CD4-positive, alpha-beta T cell (primary cell): ENCODE results near the gene BIRC5. TPM values are rescaled to one million over a fixed set of nuclear protein-coding genes. Genes with fewer than 3 reads are reported as not detected.

ENCODE experiments used
- ATAC-seq: fragments of 200-7000 bp; cut with Tn5 transposase; one replicate; pipeline ENCODE4 v1.10.0; 2022; ENCODE audit warnings: mild to moderate bottlenecking; ENCODE audit not compliant: poor library complexity
- CTCF ChIA-PET: fragments of 350-600 bp; sonication (Branson Sonifier 250); formaldehyde crosslinking; loops from one replicate; lab custom pipeline; 2021; ENCODE audit warnings: antibody characterized with exemption, inconsistent platforms; lab: Charles Lee
- POLR2A ChIA-PET: fragments of 350-600 bp; sonication (Branson Sonifier 250); formaldehyde crosslinking; loops from one replicate; lab custom pipeline; 2021; ENCODE audit warnings: antibody characterized with exemption, inconsistent platforms; lab: Charles Lee
- DNase-seq, 14 experiments: peaks; one replicate each; pipeline ENCODE4 v3.0.0-alpha.2; 2013 to 2020; ENCODE audit warnings: mixed read lengths in 2 of 14
- H3K27ac ChIP-seq, 2 donors: one replicate each; pipeline versions ENCODE4 v1.5.1 to v1.7.0; 2013; ENCODE audit warnings: low read length in 2 of 2, low read depth in 1 of 2, mild to moderate bottlenecking in 1 of 2
- H3K27me3 ChIP-seq, 2 experiments: 1 replicate in 1 of 2; 2 replicates in 1 of 2; pipeline versions ENCODE4 v1.6.1 to v1.7.0; 2013; ENCODE audit warnings: low read length in 2 of 2, control low read depth in 1 of 2, mild to moderate bottlenecking in 1 of 2, moderate library complexity in 1 of 2; ENCODE audit not compliant: insufficient read depth in 2 of 2, control insufficient read depth in 1 of 2
- H3K36me3 ChIP-seq: one replicate; pipeline ENCODE4 v1.6.1; 2013; ENCODE audit warnings: low read length, control low read depth; ENCODE audit not compliant: insufficient read depth
- H3K4me1 ChIP-seq: one replicate; pipeline ENCODE4 v1.6.1; 2013; ENCODE audit warnings: low read length, control low read depth; ENCODE audit not compliant: insufficient read depth
- H3K4me3 ChIP-seq: one replicate; pipeline ENCODE4 v1.5.1; 2013; ENCODE audit warnings: mild to moderate bottlenecking, low read length, moderate library complexity
- H3K9me3 ChIP-seq, 2 experiments: 1 replicate in 1 of 2; 2 replicates in 1 of 2; pipeline versions ENCODE4 v1.6.1 to v1.7.0; 2013; ENCODE audit warnings: low read length in 2 of 2, mild to moderate bottlenecking in 2 of 2, control low read depth in 1 of 2, moderate library complexity in 1 of 2; ENCODE audit not compliant: control insufficient read depth in 1 of 2, insufficient read depth in 1 of 2
- H3K27ac Mint-ChIP-seq: one replicate; pipeline ENCODE4 v1.8.0; 2020; ENCODE audit warnings: mixed read lengths
- H3K27me3 Mint-ChIP-seq: one replicate; pipeline ENCODE4 v1.8.0; 2021; ENCODE audit warnings: mixed read lengths
- H3K36me3 Mint-ChIP-seq: one replicate; pipeline ENCODE4 v1.8.0; 2021; ENCODE audit warnings: low read depth, mixed read lengths
- H3K4me1 Mint-ChIP-seq: one replicate; pipeline ENCODE4 v1.8.0; 2021; ENCODE audit warnings: low read depth, mixed read lengths
- H3K4me3 Mint-ChIP-seq: one replicate; pipeline ENCODE4 v1.8.0; 2020; ENCODE audit warnings: mild to moderate bottlenecking, mixed read lengths
- H3K9me3 Mint-ChIP-seq: one replicate; pipeline ENCODE4 v1.8.0; 2020; ENCODE audit warnings: mixed read lengths
- intact Hi-C, 2 experiments: fragments of 100-400 bp; cut with DNase I in 1 of 2; cut with micrococcal nuclease in 1 of 2; formaldehyde crosslinking; loops; one replicate each; pipeline versions ENCODE4 v1.15.1 to v1.9.0; 2023 to 2025; cut with DNase I, micrococcal nuclease
- total RNA-seq, 174 experiments: library from RNA in 2 of 174; stranded (reverse) in 2 of 174; gene quantifications; one replicate each; pipeline ENCODE4 v1.2.3 and lab custom pipeline; 2021 to 2026
- TF ChIP-seq, protein P1 (sequence below): fragments of 200-600 bp; IDR thresholded peaks from one replicate; pipeline ENCODE4 v1.8.0; 2022; ENCODE audit warnings: antibody characterized with exemption, mild to moderate bottlenecking

The BIRC5 gene
- total RNA-seq, 2 experiments from 2014 or later: 0.39 to 0.41 TPM

GRCh38 chr17:78173097-78173715 lies 40.8 kb upstream of the BIRC5 start:
- peak overlapping the region; percentile 30 for H3K4me3 Mint-ChIP-seq
- intact Hi-C loops: loop anchor here in 1 of 2 experiments (5.0 kb wide), 1 partner anchor 216 kb away; the partner anchor contains the start of gene TNRC6C
- H3K27me3 Mint-ChIP-seq: no peaks in the 10 kb centered on the region
- peaks cover 22% of the 10 kb centered on the region for H3K36me3 ChIP-seq
- DNase-seq: peak in 6 of 14 experiments; percentile 7 to 67 (median 40)
- no peak overlapping the region for H3K4me3 ChIP-seq
- H3K9me3 ChIP-seq: no peaks in the 10 kb centered on the region
- H3K4me1 Mint-ChIP-seq: peaks cover 63% of the 10 kb centered on the region
- peak overlapping the region; percentile 88 for H3K27ac Mint-ChIP-seq
- H3K27ac ChIP-seq: peak overlapping the region; percentile 27 to 60
- POLR2A ChIA-PET: interaction anchor here (1.0 to 3.6 kb wide), 3 partner anchors 29 to 43 kb away, joined by 3 to 10 read pairs (median 4); partner anchors contain the start of gene TMC8
- peaks cover 82% of the 10 kb centered on the region for H3K4me1 ChIP-seq
- no peaks in the 10 kb centered on the region for H3K9me3 Mint-ChIP-seq
- CTCF ChIA-PET: interaction anchor here (1.3 to 1.5 kb wide), 2 partner anchors 11 to 31 kb away, joined by 3 read pairs; no protein-coding TSS in a partner anchor
- peak; percentile 50 for ATAC-seq
- no peaks in the 10 kb centered on the region for H3K27me3 ChIP-seq
- H3K36me3 Mint-ChIP-seq: peaks cover 21% of the 10 kb centered on the region
- TF ChIP-seq, protein P1, sequence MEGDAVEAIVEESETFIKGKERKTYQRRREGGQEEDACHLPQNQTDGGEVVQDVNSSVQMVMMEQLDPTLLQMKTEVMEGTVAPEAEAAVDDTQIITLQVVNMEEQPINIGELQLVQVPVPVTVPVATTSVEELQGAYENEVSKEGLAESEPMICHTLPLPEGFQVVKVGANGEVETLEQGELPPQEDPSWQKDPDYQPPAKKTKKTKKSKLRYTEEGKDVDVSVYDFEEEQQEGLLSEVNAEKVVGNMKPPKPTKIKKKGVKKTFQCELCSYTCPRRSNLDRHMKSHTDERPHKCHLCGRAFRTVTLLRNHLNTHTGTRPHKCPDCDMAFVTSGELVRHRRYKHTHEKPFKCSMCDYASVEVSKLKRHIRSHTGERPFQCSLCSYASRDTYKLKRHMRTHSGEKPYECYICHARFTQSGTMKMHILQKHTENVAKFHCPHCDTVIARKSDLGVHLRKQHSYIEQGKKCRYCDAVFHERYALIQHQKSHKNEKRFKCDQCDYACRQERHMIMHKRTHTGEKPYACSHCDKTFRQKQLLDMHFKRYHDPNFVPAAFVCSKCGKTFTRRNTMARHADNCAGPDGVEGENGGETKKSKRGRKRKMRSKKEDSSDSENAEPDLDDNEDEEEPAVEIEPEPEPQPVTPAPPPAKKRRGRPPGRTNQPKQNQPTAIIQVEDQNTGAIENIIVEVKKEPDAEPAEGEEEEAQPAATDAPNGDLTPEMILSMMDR: no peak

DNA sequence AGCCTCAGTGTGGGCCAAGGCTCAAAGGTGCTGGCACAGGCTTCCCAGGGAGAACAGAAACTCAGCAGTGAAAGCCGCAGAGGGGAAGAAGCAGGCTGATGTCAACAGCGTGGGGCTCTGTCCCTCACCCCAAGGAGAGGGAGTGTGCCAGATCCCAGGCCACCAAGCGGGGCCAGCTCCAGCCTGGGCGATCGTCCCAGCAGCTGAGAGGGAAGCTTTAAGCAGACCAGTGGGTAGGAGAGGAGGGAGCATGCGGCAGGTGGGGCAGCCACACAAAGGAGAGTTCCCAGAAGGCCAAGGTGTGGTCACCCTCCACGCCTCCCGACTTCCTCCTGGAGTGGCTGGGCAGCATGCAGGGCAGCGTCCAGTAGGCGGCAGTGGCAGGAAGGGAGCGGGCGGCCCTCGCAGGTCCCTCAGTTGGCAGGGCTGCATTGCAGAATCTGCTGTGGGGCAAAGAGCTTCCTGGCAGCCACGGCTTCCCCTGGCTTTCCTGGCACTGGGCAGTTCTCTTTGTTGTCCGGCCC lies 39.6 kb upstream of the BIRC5 start:
- no peak overlapping the region for H3K4me3 Mint-ChIP-seq
- ChIA-PET CTCF (interaction anchor here (1.3 to 4.2 kb wide), 3 partner anchors 9 to 62 kb away, joined by 3 to 49 read pairs (median 4); no protein-coding TSS in a partner anchor), POLR2A (interaction anchor here (1.2 to 3.6 kb wide), 4 partner anchors 30 to 44 kb away, joined by 3 to 32 read pairs (median 13); partner anchors contain the start of gene TMC8)
- no peak for ATAC-seq
- Histone ChIP-seq H3K9me3 (no peaks in the 10 kb centered on the region), H3K27me3 (no peaks in the 10 kb centered on the region), H3K4me3 (no peak overlapping the region), H3K36me3 (peaks cover 22% of the 10 kb centered on the region), H3K27ac (peak overlapping the region in 1 of 2 donors; percentile 32), H3K4me1 (peaks cover 74% of the 10 kb centered on the region)
- peaks cover 62% of the 10 kb centered on the region for H3K4me1 Mint-ChIP-seq
- H3K9me3 Mint-ChIP-seq: no peaks in the 10 kb centered on the region
- intact Hi-C loops: loop anchor here in 1 of 2 experiments (5.0 kb wide), 1 partner anchor 217 kb away; the partner anchor contains the start of gene TNRC6C
- H3K27ac Mint-ChIP-seq: peak overlapping the region; percentile 88
- peak in 2 of 14 experiments; percentile 49 to 50 for DNase-seq
- peaks cover 21% of the 10 kb centered on the region for H3K36me3 Mint-ChIP-seq
- H3K27me3 Mint-ChIP-seq: no peaks in the 10 kb centered on the region
- TF ChIP-seq, protein P1: no peak

- CTCF ChIA-PET: interaction anchor here (1.5 to 4.2 kb wide), 3 partner anchors 38 to 90 kb away, joined by 4 to 49 read pairs (median 11); no protein-coding TSS in a partner anchor
- intact Hi-C loops: loop anchor here (5.0 kb wide), 2 partner anchors 43 to 218 kb away; partner anchors contain the start of genes TMC8 (in 1 of the 2) and TNRC6C (in 1 of the 2)
- TF ChIP-seq, protein P1: no peak
- peaks cover 68% of the 10 kb centered on the region for H3K4me1 ChIP-seq
- H3K4me3 ChIP-seq: no peak overlapping the region
- no peaks in the 10 kb centered on the region for H3K9me3 ChIP-seq
- no peak overlapping the region for H3K27ac Mint-ChIP-seq
- no peak for DNase-seq
- no peaks in the 10 kb centered on the region for H3K27me3 Mint-ChIP-seq
- H3K4me1 Mint-ChIP-seq: peaks cover 56% of the 10 kb centered on the region
- ATAC-seq: no peak
- POLR2A ChIA-PET: interaction anchor here (0.9 to 3.6 kb wide), 7 partner anchors 31 to 61 kb away, joined by 3 to 32 read pairs (median 13); partner anchors contain the start of gene TMC8
- H3K9me3 Mint-ChIP-seq: no peaks in the 10 kb centered on the region
- peaks cover 22% of the 10 kb centered on the region for H3K36me3 ChIP-seq
- H3K27me3 ChIP-seq: no peaks in the 10 kb centered on the region
- no peak overlapping the region for H3K4me3 Mint-ChIP-seq
- peaks cover 21% of the 10 kb centered on the region for H3K36me3 Mint-ChIP-seq
- H3K27ac ChIP-seq: no peak overlapping the region
These were observed 39.0 kb upstream of the BIRC5 start for GRCh38 chr17:78174870-78175642.
